GM12892 (cell line): ENCODE results near the gene TAF3.

Experiments used
- POLR2A ChIP-seq: IDR thresholded peaks from 2 replicates; pipeline ENCODE4 v1.6.1; 2011; ENCODE audit warnings: low read depth, low read length, control low read depth
- POLR2AphosphoS5 ChIP-seq: IDR thresholded peaks from 2 replicates; pipeline ENCODE4 v1.6.1; 2011; ENCODE audit warnings: low read depth, low read length, control low read depth
- TAF1 ChIP-seq: IDR thresholded peaks from 2 replicates; pipeline ENCODE4 v1.6.1; 2011; ENCODE audit warnings: low read depth, mild to moderate bottlenecking, control low read depth, low read length, borderline replicate concordance

DNA sequence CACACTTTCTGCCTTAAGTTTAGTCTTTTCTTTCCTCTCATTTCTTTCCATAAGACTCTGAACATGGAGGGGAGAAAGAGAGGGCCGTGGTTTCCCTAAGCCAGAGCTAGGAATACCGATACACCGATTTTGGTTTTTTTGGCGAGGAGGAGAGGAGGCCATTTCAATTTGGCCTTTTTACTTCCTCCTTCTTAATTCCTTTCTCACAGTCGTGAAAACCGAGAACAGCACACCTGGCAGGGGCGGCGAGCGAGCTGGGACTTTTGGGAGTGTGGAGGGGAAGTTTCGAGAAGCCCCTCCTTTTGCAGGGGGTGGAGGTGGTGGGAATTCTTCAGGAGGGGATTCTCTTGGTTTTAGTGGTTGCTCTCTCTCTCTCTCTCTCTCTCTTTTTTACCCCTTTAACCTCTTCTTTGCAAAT, 242.4 kb downstream of the TAF3 start:
- TF ChIP-seq POLR2AphosphoS5, result no peak
- no peak for TF ChIP-seq TAF1
- TF ChIP-seq POLR2A, result no peak
